HG03558 (cell line): ENCODE measurements around the gene ACTR3C.
"Not testable (repeated sequence)": the region's sequence is repeated elsewhere in the genome, so short reads cannot be mapped to it uniquely, and the experiment has no call there.

Experiments
- ATAC-seq: cut with Tn5 transposase; IDR thresholded peaks from one replicate; pipeline ENCODE4 v1.9.1; 2021; ENCODE audit warnings: moderate number of reproducible peaks; ENCODE audit not compliant: unreplicated experiment; ENCODE audit errors: extremely low read depth

The ACTR3C gene

DNA sequence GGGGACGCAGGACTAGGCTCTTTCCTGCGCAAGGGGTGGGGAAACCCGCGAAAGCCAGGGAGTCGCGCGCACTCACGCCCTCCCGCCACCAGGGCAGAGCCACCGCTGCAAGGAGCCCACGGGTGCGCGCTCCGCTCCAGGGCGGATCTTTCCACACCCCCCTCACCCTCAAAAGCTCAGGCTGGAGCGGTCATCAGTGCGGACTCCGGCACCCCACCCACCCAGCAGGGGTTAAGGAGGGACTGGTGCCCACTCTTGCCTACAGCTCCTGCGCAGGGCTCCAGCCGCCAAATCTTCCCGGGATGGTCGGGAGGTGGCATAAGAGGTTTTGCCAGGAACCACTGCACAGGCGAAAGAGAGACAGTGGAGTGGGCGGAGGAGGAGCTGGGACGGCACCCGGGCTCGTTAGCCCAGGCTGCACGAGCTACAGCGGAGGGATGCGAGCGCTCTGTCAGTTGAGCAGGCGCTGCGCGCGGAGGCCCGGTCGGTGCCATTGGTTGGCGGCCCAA is 102.6 kb downstream of the ACTR3C start:
- ATAC-seq = not testable (repeated sequence)

DNA sequence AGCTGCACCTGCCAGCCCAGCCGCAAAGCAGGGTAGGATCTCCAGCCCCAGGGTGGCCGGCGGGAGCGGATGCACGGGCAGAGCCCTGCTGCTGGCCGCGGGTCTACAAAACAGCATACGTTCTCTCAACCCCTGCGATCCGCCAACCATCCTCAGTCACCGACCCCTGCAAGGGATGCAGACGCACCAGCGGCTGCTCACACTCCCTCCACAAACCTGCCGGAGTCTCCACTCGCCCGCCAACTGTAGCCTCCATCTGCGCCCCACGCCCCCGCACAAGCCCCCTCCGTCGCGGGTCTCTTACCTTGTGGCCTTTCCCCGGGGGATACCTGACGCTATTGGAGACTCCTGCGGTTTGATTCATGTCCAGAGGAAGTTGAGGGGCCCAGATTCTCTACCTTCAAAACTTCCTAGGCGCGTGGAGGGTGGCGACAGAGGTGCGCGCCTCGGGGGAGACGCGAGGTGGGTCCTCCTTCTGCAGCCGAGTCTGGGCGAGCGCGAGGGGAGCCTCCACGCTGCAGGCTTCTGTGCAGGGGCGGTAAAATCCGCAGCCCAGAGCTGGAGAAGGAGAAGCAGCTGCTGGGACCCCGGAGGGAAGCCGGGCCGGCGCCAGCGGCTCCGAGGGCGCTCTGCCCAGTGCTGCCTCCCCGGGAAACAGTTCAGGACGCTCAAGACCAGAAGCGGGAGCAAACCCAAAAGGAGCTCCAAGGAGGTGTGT is 103.2 kb downstream of the ACTR3C start:
- not testable (repeated sequence) for ATAC-seq

DNA sequence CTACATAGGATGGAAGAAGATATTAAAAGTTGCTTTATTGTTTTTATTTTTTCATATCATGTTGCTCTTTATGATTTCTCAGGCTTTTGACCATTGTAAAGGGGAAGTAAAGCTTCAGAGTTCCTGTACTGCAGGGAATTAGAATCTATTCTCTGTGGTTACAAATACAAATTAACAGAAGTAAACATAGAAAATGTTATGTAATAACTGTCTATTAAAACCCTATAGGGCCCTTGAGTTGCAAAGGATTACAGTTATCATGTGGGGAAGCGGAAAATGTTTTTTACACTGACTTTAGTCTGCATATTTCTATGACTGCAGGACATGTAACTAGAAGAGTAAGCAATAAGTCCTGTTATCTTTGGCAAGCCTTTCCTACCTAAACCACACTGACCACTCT is 116.5 kb downstream of the ACTR3C start:
- not testable (repeated sequence) for ATAC-seq

DNA sequence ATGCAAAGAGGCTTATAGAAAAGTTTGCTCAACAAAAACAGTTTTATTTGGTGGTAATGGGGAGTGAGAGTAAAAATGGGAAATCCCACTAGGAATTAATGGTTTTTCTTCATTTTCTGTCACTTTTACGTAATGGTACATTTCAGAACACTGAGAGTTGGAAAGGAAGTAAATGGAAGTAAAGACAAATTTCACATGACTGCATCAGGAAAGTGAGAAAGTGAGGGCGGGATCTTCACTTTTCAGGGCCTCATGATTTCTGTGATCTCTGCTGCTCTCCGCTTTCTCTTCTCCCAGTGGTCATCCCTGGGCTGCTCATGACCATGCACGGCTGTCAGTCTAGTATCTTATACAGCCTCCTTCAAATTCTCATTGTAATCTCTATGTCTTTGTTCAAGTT is 117.5 kb downstream of the ACTR3C start:
- not testable (repeated sequence) for ATAC-seq

DNA sequence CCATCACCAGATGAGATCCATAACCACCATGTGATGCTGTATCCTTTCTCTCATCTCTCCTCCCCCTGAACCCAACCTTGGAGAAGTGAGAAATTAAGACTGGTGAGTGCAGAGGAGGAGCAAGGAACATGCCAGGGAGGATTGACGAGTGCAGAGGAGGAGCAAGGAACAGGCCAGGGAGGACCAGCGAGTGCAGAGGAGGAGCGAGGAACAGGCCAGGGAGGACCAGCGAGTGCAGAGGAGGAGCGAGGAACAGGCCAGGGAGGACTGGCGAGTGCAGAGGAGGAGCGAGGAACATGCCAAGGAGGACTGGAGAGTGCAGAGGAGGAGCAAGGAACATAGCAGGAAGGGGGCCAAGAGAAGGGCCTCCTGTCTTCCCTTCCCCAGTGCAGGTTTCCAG is 118.8 kb downstream of the ACTR3C start:
- not testable (repeated sequence) for ATAC-seq

DNA sequence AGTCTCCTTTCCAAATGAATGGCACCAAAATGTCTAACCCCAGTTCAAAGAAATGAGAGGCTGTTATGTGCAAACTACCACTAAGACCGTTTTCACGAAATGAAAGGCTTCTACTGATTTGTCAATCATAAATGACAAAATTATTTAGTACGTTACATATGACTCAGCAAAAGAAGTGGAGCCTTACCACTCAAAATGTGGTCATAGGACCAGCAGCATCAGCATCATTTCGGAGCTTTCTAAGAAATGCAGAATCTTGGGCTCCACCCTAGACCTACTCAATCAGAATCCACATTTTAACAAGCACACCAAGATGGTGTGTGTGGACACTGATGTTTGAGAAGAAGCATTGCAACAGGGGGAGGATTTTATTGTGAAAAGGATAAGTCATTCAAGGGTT is 120.5 kb downstream of the ACTR3C start:
- ATAC-seq = not testable (repeated sequence)
